GM21381 (cell line): ENCODE results near the gene EPHA5.

ENCODE experiments used
- ATAC-seq: cut with Tn5 transposase; IDR thresholded peaks from one replicate; pipeline ENCODE4 v1.9.1; 2021; ENCODE audit warnings: mild to moderate bottlenecking, moderate library complexity; ENCODE audit not compliant: unreplicated experiment

EPHA5 gene

GRCh38 chr4:65635051-65635821, 35.1 kb downstream of the EPHA5 start:
- ATAC-seq: no peak

GRCh38 chr4:65624651-65625050, 45.6 kb downstream of the EPHA5 start:
- ATAC-seq: no peak

GRCh38 chr4:65623506-65623905, 46.8 kb downstream of the EPHA5 start:
- no peak for ATAC-seq

- no peak for ATAC-seq
These were observed 52.9 kb downstream of the EPHA5 start for GRCh38 chr4:65617416-65617815.

GRCh38 chr4:65604515-65604914, 65.8 kb downstream of the EPHA5 start:
- no peak for ATAC-seq

GRCh38 chr4:65600656-65601055, 69.6 kb downstream of the EPHA5 start:
- ATAC-seq: no peak

- no peak for ATAC-seq
These were observed 70.9 kb downstream of the EPHA5 start for GRCh38 chr4:65599340-65599739.

GRCh38 chr4:65597697-65598096, 72.6 kb downstream of the EPHA5 start:
- ATAC-seq: no peak

- ATAC-seq: no peak
These were observed 78.2 kb downstream of the EPHA5 start for GRCh38 chr4:65592089-65592488.

GRCh38 chr4:65589921-65590320, 80.4 kb downstream of the EPHA5 start:
- ATAC-seq: no peak

GRCh38 chr4:65589331-65589730, 81.0 kb downstream of the EPHA5 start:
- ATAC-seq: no peak

- no peak for ATAC-seq
These were observed 89.7 kb downstream of the EPHA5 start for GRCh38 chr4:65580551-65580950.

- no peak for ATAC-seq
These were observed 103.8 kb downstream of the EPHA5 start for GRCh38 chr4:65566473-65566872.

- no peak for ATAC-seq
These were observed 109.1 kb downstream of the EPHA5 start for GRCh38 chr4:65561164-65561563.

- no peak for ATAC-seq
These were observed 111.0 kb downstream of the EPHA5 start for GRCh38 chr4:65559270-65559669.

- no peak for ATAC-seq
These were observed 118.2 kb downstream of the EPHA5 start for GRCh38 chr4:65552057-65552456.

GRCh38 chr4:65550500-65550899, 119.8 kb downstream of the EPHA5 start:
- no peak for ATAC-seq

- no peak for ATAC-seq
These were observed 123.3 kb downstream of the EPHA5 start for GRCh38 chr4:65546882-65547416.

GRCh38 chr4:65538571-65538970, 131.7 kb downstream of the EPHA5 start:
- no peak for ATAC-seq

GRCh38 chr4:65535113-65535512, 135.2 kb downstream of the EPHA5 start:
- ATAC-seq: no peak

GRCh38 chr4:65521666-65522065, 148.6 kb downstream of the EPHA5 start:
- no peak for ATAC-seq

GRCh38 chr4:65515646-65516045, 154.6 kb downstream of the EPHA5 start:
- no peak for ATAC-seq

- ATAC-seq: no peak
These were observed 159.3 kb downstream of the EPHA5 start for GRCh38 chr4:65510976-65511375.
